Endothelial cell of umbilical vein (primary cell): ENCODE measurements around the gene SSPN. TPM values are rescaled to one million over a fixed set of nuclear protein-coding genes. Genes with fewer than 3 reads are reported as not detected.

Source experiments
- BruUV-seq: library from RNA; stranded (reverse); fragments of 400-500 nt; replicated peaks from 2 replicates; lab custom pipeline; 2021; lab: Mats Ljungman, UMichigan
- CTCF ChIA-PET: fragments of 300-600, 350-600 bp; sonication (Branson Sonifier 250); formaldehyde crosslinking; loops from one replicate; lab custom pipeline; 2021; ENCODE audit warnings: antibody characterized with exemption, inconsistent platforms; lab: Charles Lee
- POLR2A ChIA-PET: fragments of 300-600, 350-600 bp; sonication (Branson Sonifier 250); formaldehyde crosslinking; loops from one replicate; lab custom pipeline; 2021; ENCODE audit warnings: antibody characterized with exemption, inconsistent platforms; lab: Charles Lee
- DNase-seq: peaks from one replicate; pipeline ENCODE4 v3.0.0-alpha.2; 2011; ENCODE audit warnings: low read depth, low spot score
- FAIRE-seq: peaks from 2 replicates; lab custom pipeline; 2011; peaks lifted over from hg19 to GRCh38; lab: Jason Lieb, UNC
- H2AFZ ChIP-seq: 2 replicates; pipeline ENCODE4 v1.6.0; 2012; ENCODE audit warnings: low read depth, low read length, control low read depth, inconsistent platforms
- H3K27ac ChIP-seq: 2 replicates; pipeline ENCODE4 v1.5.1; 2011; ENCODE audit warnings: low read depth, mild to moderate bottlenecking, control low read depth, low read length, moderate library complexity; ENCODE audit not compliant: insufficient read depth
- H3K27me3 ChIP-seq, 2 experiments: 2 replicates each; pipeline versions ENCODE4 v1.6.0 to v1.6.1; 2011; ENCODE audit warnings: low read length in 2 of 2, mixed read lengths in 1 of 2; ENCODE audit not compliant: control insufficient read depth in 2 of 2, insufficient read depth in 2 of 2
- H3K36me3 ChIP-seq, 2 experiments: 2 replicates in 1 of 2; 3 replicates in 1 of 2; pipeline ENCODE4 v1.5.1; 2011; ENCODE audit warnings: low read length in 2 of 2, mild to moderate bottlenecking in 1 of 2, moderate library complexity in 1 of 2; ENCODE audit not compliant: control insufficient read depth in 2 of 2, insufficient read depth in 2 of 2; ENCODE audit errors: extremely low read depth in 1 of 2
- H3K4me1 ChIP-seq: 3 replicates; pipeline ENCODE4 v1.5.1; 2011; ENCODE audit warnings: mild to moderate bottlenecking, low read length; ENCODE audit not compliant: control insufficient read depth, insufficient read depth; ENCODE audit errors: extremely low read depth
- H3K4me2 ChIP-seq: 2 replicates; pipeline ENCODE4 v1.6.1; 2011; ENCODE audit warnings: low read length, control low read depth, mixed read lengths; ENCODE audit not compliant: insufficient read depth
- H3K4me3 ChIP-seq, 3 experiments: fragments of 200-600 bp in 1 of 3; sonication (generic), shearing (Covaris generic) in 1 of 3; replicated peaks in 1 of 3; 2 replicates each; pipeline ENCODE4 v1.5.1; 2011 to 2016; ENCODE audit warnings: control low read depth in 3 of 3, low read length in 3 of 3, mild to moderate bottlenecking in 2 of 3, inconsistent platforms in 1 of 3, low read depth in 1 of 3, moderate library complexity in 1 of 3; ENCODE audit not compliant: insufficient read depth in 1 of 3
- H3K79me2 ChIP-seq: 2 replicates; pipeline ENCODE4 v1.6.0; 2012; ENCODE audit warnings: low read length, inconsistent platforms; ENCODE audit not compliant: control insufficient read depth, insufficient read depth
- H3K9ac ChIP-seq: replicated peaks from 2 replicates; pipeline ENCODE3; 2011; ENCODE audit warnings: low read length, control low read depth; ENCODE audit not compliant: insufficient read depth; ENCODE audit errors: extremely low read depth
- H3K9me1 ChIP-seq: replicated peaks from 3 replicates; pipeline ENCODE4 v1.6.0; 2011; ENCODE audit warnings: mild to moderate bottlenecking, low read length; ENCODE audit not compliant: control insufficient read depth, insufficient read depth; ENCODE audit errors: extremely low read depth
- H3K9me3 ChIP-seq: replicated peaks from 2 replicates; pipeline ENCODE4 v1.5.1; 2012; ENCODE audit warnings: low read length, inconsistent platforms; ENCODE audit not compliant: control insufficient read depth, insufficient read depth
- H4K20me1 ChIP-seq: replicated peaks from 2 replicates; pipeline ENCODE3; 2011; ENCODE audit warnings: mild to moderate bottlenecking, low read length; ENCODE audit not compliant: control insufficient read depth, insufficient read depth; ENCODE audit errors: extremely low read depth
- CTCF ChIP-seq, 2 donors: IDR thresholded peaks; 1 replicate in 1 of 2; 2 replicates in 1 of 2; pipeline ENCODE4 v1.5.1; 2011; ENCODE audit warnings: low read length in 2 of 2, mild to moderate bottlenecking in 2 of 2, moderate library complexity in 2 of 2, control low read depth in 1 of 2, inconsistent platforms in 1 of 2, low read depth in 1 of 2; ENCODE audit not compliant: insufficient read depth in 1 of 2; ENCODE audit errors: extremely low read depth in 1 of 2
- FOS ChIP-seq: IDR thresholded peaks from 2 replicates; pipeline ENCODE4 v1.6.1; 2011; ENCODE audit warnings: mild to moderate bottlenecking, low read length, moderate library complexity, borderline replicate concordance; ENCODE audit not compliant: insufficient read depth
- GATA2 ChIP-seq: IDR thresholded peaks from 2 replicates; pipeline ENCODE4 v1.7.0; 2011; ENCODE audit warnings: low read depth, mild to moderate bottlenecking, moderate library complexity, mixed read lengths, low read length; ENCODE audit not compliant: insufficient read length, insufficient read depth
- MAX ChIP-seq: IDR thresholded peaks from 2 replicates; pipeline ENCODE4 v1.6.1; 2011; ENCODE audit not compliant: insufficient read depth, insufficient read length
- MYC ChIP-seq: IDR thresholded peaks from one replicate; pipeline ENCODE4 v1.6.1; 2011; ENCODE audit warnings: mild to moderate bottlenecking, low read depth, low read length
- POLR2AphosphoS5 ChIP-seq: IDR thresholded peaks from 2 replicates; pipeline ENCODE4 v1.6.1; 2012; ENCODE audit warnings: low read depth, mild to moderate bottlenecking, control low read depth, low read length, moderate library complexity; ENCODE audit not compliant: insufficient read depth
- dilution Hi-C: fragments of 300-500 bp; cut with MboI; formaldehyde crosslinking; loops from one replicate; pipeline ENCODE4 v1.15.0; 2019; ENCODE audit warnings: low sequenced_read_pairs; ENCODE audit not compliant: extremely low pct_ligation_motif_present
- intact Hi-C: fragments of 100-400 bp; cut with micrococcal nuclease; formaldehyde crosslinking; loops from one replicate; pipeline ENCODE4 v1.10.0; 2022
- polyA plus RNA-seq, 4 experiments: library from polyadenylated mRNA; depleted of rRNA in 3 of 4; stranded (reverse) in 3 of 4; unstranded in 1 of 4; fragments of >200 nt; gene quantifications; 2 replicates each; pipeline versions ENCODE4 v1.2.1 to v1.2.3, GENCODE V29; 2011 to 2012; ENCODE audit warnings: missing spikeins in 1 of 4
- total RNA-seq: library from RNA; stranded (reverse); gene quantifications from 2 replicates; pipeline ENCODE4 v1.2.3, GENCODE V29; 2021

The SSPN gene
- total and polyA plus RNA-seq, 2 donors (not counting 3 experiments of a cell fraction or from before 2014, with no cell fraction given) = 1.3 to 2.1 TPM

DNA sequence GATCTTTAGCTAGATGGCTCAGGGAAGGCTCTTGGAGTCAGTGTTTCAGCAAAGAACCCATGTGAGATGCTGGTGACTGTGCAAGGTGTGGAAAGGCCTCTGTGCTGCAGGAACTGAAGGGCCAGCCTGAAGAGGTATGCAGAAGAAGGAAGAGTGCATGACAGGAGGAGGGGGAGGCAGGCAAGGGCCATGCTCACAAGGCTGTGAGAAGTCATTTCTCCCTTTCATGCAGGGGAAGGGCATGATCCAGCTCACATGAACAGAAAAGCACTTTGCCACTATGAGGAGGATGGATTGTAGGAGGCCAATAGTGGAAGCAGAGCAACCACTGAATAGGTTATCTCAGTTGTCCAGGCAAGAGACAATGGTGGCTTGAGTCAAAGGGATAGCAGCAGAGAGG lies 83.7 kb downstream of the SSPN start:
- dilution Hi-C loops (no loop called here), intact Hi-C loops (loop anchor here (10.0 kb wide), 1 partner anchor 416 kb away; no protein-coding TSS in a partner anchor)
- no peak overlapping the region for H3K4me2 ChIP-seq
- H3K79me2 ChIP-seq = no peaks in the 10 kb centered on the region
- no peak overlapping the region for H3K4me3 ChIP-seq
- H3K4me1 ChIP-seq = peaks cover 22% of the 10 kb centered on the region
- no peaks in the 10 kb centered on the region for H3K9me3 ChIP-seq
- CTCF ChIA-PET = interaction anchor here (1.0 to 1.3 kb wide), 2 partner anchors 18 to 128 kb away, joined by 3 to 7 read pairs; no protein-coding TSS in a partner anchor
- H3K9me1 ChIP-seq = no peaks in the 10 kb centered on the region
- no peak overlapping the region for H3K9ac ChIP-seq
- H3K36me3 ChIP-seq = no peaks in the 10 kb centered on the region
- H4K20me1 ChIP-seq = no peaks in the 10 kb centered on the region
- no peak for TF ChIP-seq MYC
- no peak for TF ChIP-seq MAX
- no peak for TF ChIP-seq GATA2
- TF ChIP-seq FOS = no peak
- no peak for TF ChIP-seq CTCF (IDR thresholded peaks at IDR 0.05; ENCODE audit: extremely low read depth in 1 of 2, insufficient read depth in 1 of 2, low read depth in 1 of 2, low read length in 2 of 2)
- no peak for TF ChIP-seq POLR2AphosphoS5
- DNase-seq = no peak
- no TSS peak for BruUV-seq
- POLR2A ChIA-PET = interaction anchor here (1.4 kb wide), 1 partner anchor 9 kb away, joined by 3 read pairs; no protein-coding TSS in a partner anchor
- no peak for FAIRE-seq
- H3K27ac ChIP-seq = no peak overlapping the region
- H3K27me3 ChIP-seq = no peaks in the 10 kb centered on the region
- H2AFZ ChIP-seq = no peak overlapping the region
